HCT116 (cell line): ENCODE results near the gene SLC10A7. TPM values are rescaled to one million over a fixed set of nuclear protein-coding genes. Genes with fewer than 3 reads are reported as not detected.

Experiments
- ATAC-seq: fragments of 200-7000 bp; cut with Tn5 transposase; 2 replicates; pipeline ENCODE4 v1.9.1; 2020; ENCODE audit warnings: mild to moderate bottlenecking, moderate library complexity
- BruUV-seq: library from RNA; stranded (reverse); fragments of 400-500 nt; replicated peaks from 2 replicates; lab custom pipeline; 2021; lab: Mats Ljungman, UMichigan
- CTCF ChIA-PET: fragments of 300-600 bp; sonication (Branson Sonifier 250); formaldehyde crosslinking; loops from one replicate; lab custom pipeline; 2021; ENCODE audit warnings: antibody characterized with exemption; lab: Charles Lee
- POLR2A ChIA-PET: fragments of 300-600, 350-600 bp; sonication (Branson Sonifier 250); formaldehyde crosslinking; loops from one replicate; lab custom pipeline; 2021; ENCODE audit warnings: antibody characterized with exemption; lab: Charles Lee
- RAD21 ChIA-PET, 2 experiments: fragments of 300-600 bp; sonication (Branson Sonifier 250); formaldehyde crosslinking; loops; one replicate each; lab custom pipeline; 2023; ENCODE audit warnings: low total read pairs in 2 of 2; ENCODE audit not compliant: uncharacterized antibody in 2 of 2, unreplicated experiment in 2 of 2, low non-redundant PET in 1 of 2; lab: Charles Lee
- DNase-seq: peaks from one replicate; pipeline ENCODE4 v3.0.0-alpha.2; 2010; ENCODE audit warnings: low read depth, low spot score
- H2AFZ ChIP-seq: fragments of 200-600 bp; shearing (Covaris generic), sonication (generic); 2 replicates; pipeline ENCODE4 v1.6.1; 2017; ENCODE audit warnings: low read depth, mixed run types, mixed read lengths, antibody characterized with exemption, low read length; ENCODE audit not compliant: poor library complexity, severe bottlenecking
- H3K27ac ChIP-seq: 2 replicates; pipeline ENCODE4 v1.5.1; 2012; ENCODE audit warnings: low read depth, low read length
- H3K27me3 ChIP-seq: fragments of 200-600 bp; sonication (generic); 2 replicates; pipeline ENCODE4 v1.6.1; 2016; ENCODE audit warnings: mixed run types, low read length, mixed read lengths; ENCODE audit not compliant: insufficient read depth
- H3K36me3 ChIP-seq, 2 experiments: fragments of 200-500 bp in 1 of 2; fragments of 200-600 bp in 1 of 2; sonication (Bioruptor generic) in 1 of 2; sonication (generic) in 1 of 2; 2 replicates each; pipeline versions ENCODE4 v1.5.1 to v1.6.1; 2014 to 2016; ENCODE audit warnings: low read length in 2 of 2, inconsistent platforms in 1 of 2, mixed read lengths in 1 of 2, mixed run types in 1 of 2; ENCODE audit not compliant: insufficient read depth in 2 of 2, control insufficient read depth in 1 of 2
- H3K4me1 ChIP-seq, 2 experiments: fragments of 200-600 bp in 1 of 2; sonication (generic) in 1 of 2; 2 replicates each; pipeline versions ENCODE4 v1.5.1 to v1.6.1; 2012 to 2017; ENCODE audit warnings: low read length in 2 of 2, inconsistent platforms in 1 of 2, mild to moderate bottlenecking in 1 of 2, mixed read lengths in 1 of 2, mixed run types in 1 of 2, moderate library complexity in 1 of 2; ENCODE audit not compliant: insufficient read depth in 2 of 2, control insufficient read depth in 1 of 2
- H3K4me2 ChIP-seq: fragments of 200-600 bp; sonication (generic); 2 replicates; pipeline ENCODE4 v1.6.1; 2017; ENCODE audit warnings: mixed run types, low read length, mixed read lengths
- H3K4me3 ChIP-seq, 2 experiments: fragments of 200-600 bp in 1 of 2; sonication (generic) in 1 of 2; replicated peaks in 1 of 2; 2 replicates each; pipeline ENCODE4 v1.5.1; 2011 to 2016; ENCODE audit warnings: low read length in 2 of 2, control low read depth in 1 of 2, low read depth in 1 of 2, mild to moderate bottlenecking in 1 of 2, mixed read lengths in 1 of 2, mixed run types in 1 of 2
- H3K79me2 ChIP-seq: fragments of 200-600 bp; sonication (generic); 2 replicates; pipeline ENCODE4 v1.6.1; 2017; ENCODE audit warnings: mild to moderate bottlenecking, mixed run types, low read length, moderate library complexity, mixed read lengths; ENCODE audit not compliant: insufficient read depth
- H3K9ac ChIP-seq: fragments of 200-600 bp; sonication (generic); 2 replicates; pipeline ENCODE4 v1.6.1; 2016; ENCODE audit warnings: low read length, mixed read lengths
- H3K9me2 ChIP-seq: fragments of 200-600 bp; sonication (generic), shearing (Covaris generic); 2 replicates; pipeline ENCODE4 v1.6.1; 2017; ENCODE audit warnings: mixed run types, mild to moderate bottlenecking, moderate library complexity; ENCODE audit not compliant: insufficient read depth
- H3K9me3 ChIP-seq, 2 experiments: fragments of 200-500 bp in 1 of 2; fragments of 200-600 bp in 1 of 2; sonication (Bioruptor generic) in 1 of 2; sonication (generic) in 1 of 2; 2 replicates each; pipeline ENCODE4 v1.6.1; 2014 to 2017; ENCODE audit warnings: low read length in 2 of 2, mixed read lengths in 2 of 2, inconsistent platforms in 1 of 2, low read depth in 1 of 2, mild to moderate bottlenecking in 1 of 2, mixed run types in 1 of 2, moderate library complexity in 1 of 2; ENCODE audit not compliant: control insufficient read depth in 1 of 2, insufficient read depth in 1 of 2
- H4K20me1 ChIP-seq: fragments of 200-600 bp; sonication (generic), shearing (Covaris generic); 2 replicates; pipeline ENCODE4 v1.6.1; 2017; ENCODE audit warnings: mixed run types, mild to moderate bottlenecking, moderate library complexity; ENCODE audit not compliant: insufficient read depth
- ATF3 ChIP-seq: IDR thresholded peaks from 2 replicates; pipeline ENCODE4 v1.6.1; 2012
- CBX3 ChIP-seq: IDR thresholded peaks from 2 replicates; pipeline ENCODE4 v1.6.1; 2012; ENCODE audit warnings: low read depth
- CEBPB ChIP-seq: IDR thresholded peaks from 2 replicates; pipeline ENCODE4 v1.6.1; 2012; ENCODE audit warnings: low read depth
- CTCF ChIP-seq, 3 experiments: fragments of 200-600 bp in 1 of 3; sonication (generic) in 1 of 3; IDR thresholded peaks in 2 of 3; conservative IDR thresholded peaks in 1 of 3; 2 replicates each; pipeline ENCODE4 v1.5.1; 2012 to 2017; ENCODE audit warnings: low read depth in 2 of 3, low read length in 2 of 3, antibody characterized with exemption in 1 of 3, borderline replicate concordance in 1 of 3, control low read depth in 1 of 3, mild to moderate bottlenecking in 1 of 3, mixed read lengths in 1 of 3, mixed run types in 1 of 3, moderate library complexity in 1 of 3; ENCODE audit not compliant: insufficient read depth in 1 of 3
- EGR1 ChIP-seq: IDR thresholded peaks from 2 replicates; pipeline ENCODE4 v1.6.1; 2012; ENCODE audit warnings: low read depth
- ELF1 ChIP-seq: IDR thresholded peaks from 2 replicates; pipeline ENCODE4 v1.6.1; 2012; ENCODE audit warnings: low read depth, borderline replicate concordance
- EZH2 ChIP-seq: fragments of 200-600 bp; sonication (generic); IDR thresholded peaks from 2 replicates; pipeline ENCODE4 v1.6.1; 2017; ENCODE audit warnings: antibody characterized with exemption, mixed run types
- FOSL1 ChIP-seq: IDR thresholded peaks from 2 replicates; pipeline ENCODE4 v1.6.1; 2012; ENCODE audit warnings: low read depth
- JUND ChIP-seq: IDR thresholded peaks from 2 replicates; pipeline ENCODE4 v1.6.1; 2012
- MAX ChIP-seq: IDR thresholded peaks from 2 replicates; pipeline ENCODE4 v1.6.1; 2012
- POLR2A ChIP-seq: IDR thresholded peaks from 2 replicates; pipeline ENCODE4 v1.7.0; 2011; ENCODE audit warnings: borderline replicate concordance; ENCODE audit not compliant: insufficient read depth, insufficient read length; ENCODE audit errors: extremely low read depth
- POLR2AphosphoS5 ChIP-seq: IDR thresholded peaks from 2 replicates; pipeline ENCODE4 v1.6.1; 2011; ENCODE audit warnings: mild to moderate bottlenecking, low read depth, low read length, moderate library complexity
- RAD21 ChIP-seq: IDR thresholded peaks from 2 replicates; pipeline ENCODE4 v1.6.1; 2012; ENCODE audit warnings: low read depth, mild to moderate bottlenecking
- SIN3A ChIP-seq: IDR thresholded peaks from 2 replicates; pipeline ENCODE4 v1.6.1; 2012; ENCODE audit warnings: low read depth
- SP1 ChIP-seq: IDR thresholded peaks from 2 replicates; pipeline ENCODE4 v1.6.1; 2012; ENCODE audit warnings: low read depth
- SRF ChIP-seq: IDR thresholded peaks from 2 replicates; pipeline ENCODE4 v1.6.1; 2012; ENCODE audit warnings: low read depth
- TCF7L2 ChIP-seq: IDR thresholded peaks from 2 replicates; pipeline ENCODE4 v1.7.0; 2011; ENCODE audit warnings: borderline replicate concordance, inconsistent platforms; ENCODE audit not compliant: insufficient read depth, insufficient read length; ENCODE audit errors: extremely low read depth
- YY1 ChIP-seq: IDR thresholded peaks from 2 replicates; pipeline ENCODE4 v1.6.1; 2011; ENCODE audit warnings: low read length, low read depth, moderate library complexity, mild to moderate bottlenecking; ENCODE audit not compliant: insufficient replicate concordance; ENCODE audit errors: extremely low read depth
- intact Hi-C: fragments of 100-400 bp; cut with micrococcal nuclease; formaldehyde crosslinking; loops from 2 replicates; pipeline ENCODE4 v1.10.0; 2022
- total RNA-seq: library from RNA; stranded (reverse); gene quantifications from one replicate; pipeline ENCODE4 v1.2.1, GENCODE V29; 2021; ENCODE audit not compliant: unreplicated experiment

Gene SLC10A7
- total RNA-seq, 1 experiment from 2014 or later, result 5.5 TPM

- TF ChIP-seq CTCF (IDR thresholded peaks at IDR 0.05 in 2 of 3, conservative IDR thresholded peaks at IDR 0.05 in 1 of 3; ENCODE audit: borderline replicate concordance in 1 of 3, insufficient read depth in 1 of 3, low read depth in 2 of 3, low read length in 2 of 3) (no peak), SRF (no peak), EZH2 (no peak), YY1 (no peak), CBX3 (no peak), RAD21 (no peak), POLR2AphosphoS5 (no peak), POLR2A (no peak)
- H2AFZ ChIP-seq, result no peak overlapping the region
- no TSS peak for BruUV-seq
- no peaks in the 10 kb centered on the region for H3K9me2 ChIP-seq
- ChIA-PET RAD21 (no interaction called here), CTCF (no interaction called here), POLR2A (no interaction called here)
- no peaks in the 10 kb centered on the region for H3K79me2 ChIP-seq
- H3K4me2 ChIP-seq, result no peak overlapping the region
- no peak for DNase-seq
- H3K4me1 ChIP-seq, result no peaks in the 10 kb centered on the region
- ATAC-seq, result no peak
- no peaks in the 10 kb centered on the region for H3K36me3 ChIP-seq
- H3K27ac ChIP-seq, result no peak overlapping the region
- no peaks in the 10 kb centered on the region for H3K9me3 ChIP-seq
- no peak overlapping the region for H3K9ac ChIP-seq
- no peak overlapping the region for H3K4me3 ChIP-seq
- H3K27me3 ChIP-seq, result no peaks in the 10 kb centered on the region
- no peaks in the 10 kb centered on the region for H4K20me1 ChIP-seq
- intact Hi-C loops, result no loop called here
These were observed 212.8 kb downstream of the SLC10A7 start for GRCh38 chr4:146308951-146309350.

- ChIA-PET CTCF (no interaction called here), POLR2A (no interaction called here), RAD21 (no interaction called here)
- Histone ChIP-seq H3K9me3 (no peaks in the 10 kb centered on the region), H4K20me1 (no peaks in the 10 kb centered on the region), H2AFZ (no peak overlapping the region), H3K9ac (no peak overlapping the region), H3K4me2 (no peak overlapping the region), H3K4me1 (0 out of 4 replicates have a peak, but pooled peaks cover 0 to 4% of the 10 kb centered on the region in 2 experiments), H3K27me3 (no peaks in the 10 kb centered on the region), H3K79me2 (no peaks in the 10 kb centered on the region), H3K27ac (no peak overlapping the region), H3K4me3 (no peak overlapping the region), H3K9me2 (no peaks in the 10 kb centered on the region), H3K36me3 (no peaks in the 10 kb centered on the region)
- intact Hi-C loops, result no loop called here
- DNase-seq, result no peak
- ATAC-seq, result no peak
- BruUV-seq, result no TSS peak
- no peak for TF ChIP-seq JUND
- no peak for TF ChIP-seq CEBPB
- no peak for TF ChIP-seq CBX3
- TF ChIP-seq SIN3A, result no peak
- no peak for TF ChIP-seq EZH2
- no peak for TF ChIP-seq CTCF (IDR thresholded peaks at IDR 0.05 in 2 of 3, conservative IDR thresholded peaks at IDR 0.05 in 1 of 3; ENCODE audit: borderline replicate concordance in 1 of 3, insufficient read depth in 1 of 3, low read depth in 2 of 3, low read length in 2 of 3)
- no peak for TF ChIP-seq EGR1
- no peak for TF ChIP-seq ATF3
- TF ChIP-seq YY1, result no peak
- TF ChIP-seq POLR2A, result no peak
- TF ChIP-seq SP1, result no peak
- no peak for TF ChIP-seq TCF7L2
- no peak for TF ChIP-seq ELF1
- TF ChIP-seq MAX, result no peak
- TF ChIP-seq RAD21, result no peak
- no peak for TF ChIP-seq FOSL1
These were observed 218.9 kb downstream of the SLC10A7 start for GRCh38 chr4:146302822-146303221.
